ENCODE data around the gene ZFY. TPM values are rescaled to one million over a fixed set of nuclear protein-coding genes. Genes with fewer than 3 reads are reported as not detected.

The ZFY gene
- 14.5 TPM in 1 of 2 replicates, not detected in the other for total RNA-seq

GRCh38 chrY:2934861-2935715 is at the start of gene ZFY:
TSS of gene ZFY (plus strand) at chrY:2935381. CDS start at chrY:2953937, 18,556 bp downstream.

Small RNAs within 50 kb of the gene (small RNA-seq; reads per million reads assigned to genes)
- gene EEF1A1P41 (ENCODE audit: low replicate concordance) = not detected

Other genes with a start within 250 kb of the ZFY start
- gene SRY, start 147.7 kb upstream of the ZFY start, total RNA-seq = not detected in 2 replicates
- 127 TPM in 1 of 2 replicates, not detected in the other for gene RPS4Y1, start 93.8 kb upstream of the ZFY start, total RNA-seq